ENCODE measurements around the gene ZNF804B.

ZNF804B gene

DNA sequence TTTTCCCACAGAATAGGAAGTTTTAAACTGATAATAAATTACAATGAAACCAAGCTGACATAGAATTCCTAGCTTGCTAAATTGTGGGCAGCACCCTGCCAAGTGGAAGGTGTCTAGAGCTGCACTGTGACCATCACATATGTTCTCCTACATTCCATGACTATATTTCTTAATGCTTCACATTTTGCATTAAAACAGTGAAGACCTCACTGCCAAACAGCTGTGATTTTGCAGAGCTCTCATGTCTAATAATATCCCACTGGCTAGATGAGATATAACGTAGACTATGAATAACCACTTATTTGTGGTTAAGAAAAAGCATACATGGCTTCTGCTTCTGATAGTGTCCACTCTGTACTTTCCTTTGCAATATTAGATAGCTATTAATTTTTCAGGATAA, 264.4 kb downstream of the ZNF804B start:
- TF ChIP-seq POLR2AphosphoS5 (IDR thresholded peaks at IDR 0.05; ENCODE audit: low read depth) (no peak), GABPA (IDR thresholded peaks at IDR 0.05; ENCODE audit: low read depth) (no peak), SPI1 (IDR thresholded peaks at IDR 0.05; ENCODE audit: borderline replicate concordance, low read depth) (no peak)
- TF ChIP-seq, protein P1, sequence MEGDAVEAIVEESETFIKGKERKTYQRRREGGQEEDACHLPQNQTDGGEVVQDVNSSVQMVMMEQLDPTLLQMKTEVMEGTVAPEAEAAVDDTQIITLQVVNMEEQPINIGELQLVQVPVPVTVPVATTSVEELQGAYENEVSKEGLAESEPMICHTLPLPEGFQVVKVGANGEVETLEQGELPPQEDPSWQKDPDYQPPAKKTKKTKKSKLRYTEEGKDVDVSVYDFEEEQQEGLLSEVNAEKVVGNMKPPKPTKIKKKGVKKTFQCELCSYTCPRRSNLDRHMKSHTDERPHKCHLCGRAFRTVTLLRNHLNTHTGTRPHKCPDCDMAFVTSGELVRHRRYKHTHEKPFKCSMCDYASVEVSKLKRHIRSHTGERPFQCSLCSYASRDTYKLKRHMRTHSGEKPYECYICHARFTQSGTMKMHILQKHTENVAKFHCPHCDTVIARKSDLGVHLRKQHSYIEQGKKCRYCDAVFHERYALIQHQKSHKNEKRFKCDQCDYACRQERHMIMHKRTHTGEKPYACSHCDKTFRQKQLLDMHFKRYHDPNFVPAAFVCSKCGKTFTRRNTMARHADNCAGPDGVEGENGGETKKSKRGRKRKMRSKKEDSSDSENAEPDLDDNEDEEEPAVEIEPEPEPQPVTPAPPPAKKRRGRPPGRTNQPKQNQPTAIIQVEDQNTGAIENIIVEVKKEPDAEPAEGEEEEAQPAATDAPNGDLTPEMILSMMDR (IDR thresholded peaks at IDR 0.05; ENCODE audit: insufficient read depth, low read length) = no peak
- TF ChIP-seq, protein P2, sequence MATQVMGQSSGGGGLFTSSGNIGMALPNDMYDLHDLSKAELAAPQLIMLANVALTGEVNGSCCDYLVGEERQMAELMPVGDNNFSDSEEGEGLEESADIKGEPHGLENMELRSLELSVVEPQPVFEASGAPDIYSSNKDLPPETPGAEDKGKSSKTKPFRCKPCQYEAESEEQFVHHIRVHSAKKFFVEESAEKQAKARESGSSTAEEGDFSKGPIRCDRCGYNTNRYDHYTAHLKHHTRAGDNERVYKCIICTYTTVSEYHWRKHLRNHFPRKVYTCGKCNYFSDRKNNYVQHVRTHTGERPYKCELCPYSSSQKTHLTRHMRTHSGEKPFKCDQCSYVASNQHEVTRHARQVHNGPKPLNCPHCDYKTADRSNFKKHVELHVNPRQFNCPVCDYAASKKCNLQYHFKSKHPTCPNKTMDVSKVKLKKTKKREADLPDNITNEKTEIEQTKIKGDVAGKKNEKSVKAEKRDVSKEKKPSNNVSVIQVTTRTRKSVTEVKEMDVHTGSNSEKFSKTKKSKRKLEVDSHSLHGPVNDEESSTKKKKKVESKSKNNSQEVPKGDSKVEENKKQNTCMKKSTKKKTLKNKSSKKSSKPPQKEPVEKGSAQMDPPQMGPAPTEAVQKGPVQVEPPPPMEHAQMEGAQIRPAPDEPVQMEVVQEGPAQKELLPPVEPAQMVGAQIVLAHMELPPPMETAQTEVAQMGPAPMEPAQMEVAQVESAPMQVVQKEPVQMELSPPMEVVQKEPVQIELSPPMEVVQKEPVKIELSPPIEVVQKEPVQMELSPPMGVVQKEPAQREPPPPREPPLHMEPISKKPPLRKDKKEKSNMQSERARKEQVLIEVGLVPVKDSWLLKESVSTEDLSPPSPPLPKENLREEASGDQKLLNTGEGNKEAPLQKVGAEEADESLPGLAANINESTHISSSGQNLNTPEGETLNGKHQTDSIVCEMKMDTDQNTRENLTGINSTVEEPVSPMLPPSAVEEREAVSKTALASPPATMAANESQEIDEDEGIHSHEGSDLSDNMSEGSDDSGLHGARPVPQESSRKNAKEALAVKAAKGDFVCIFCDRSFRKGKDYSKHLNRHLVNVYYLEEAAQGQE (IDR thresholded peaks at IDR 0.05; ENCODE audit: insufficient replicate concordance, low read depth) = no peak
- no peak for DNase-seq (ENCODE audit: low read depth in 1 of 2, low spot score in 1 of 2)
- no peak overlapping the region for H3K4me3 ChIP-seq (replicated peaks; ENCODE audit: insufficient read depth, low read length)
- no peaks in the 10 kb centered on the region for H3K27me3 ChIP-seq (ENCODE audit: insufficient read depth, poor library complexity, severe bottlenecking)
- H3K27ac ChIP-seq (replicated peaks) = no peak overlapping the region

GRCh38 chr7:89027781-89028180, 268.3 kb downstream of the ZNF804B start:
- H3K4me3 ChIP-seq (replicated peaks; ENCODE audit: insufficient read depth, low read length) = no peak overlapping the region
- no peak overlapping the region for H3K27ac ChIP-seq (replicated peaks)
- DNase-seq (ENCODE audit: low read depth in 1 of 2, low spot score in 1 of 2) = no peak
- TF ChIP-seq, protein P2 (IDR thresholded peaks at IDR 0.05; ENCODE audit: insufficient replicate concordance, low read depth) = no peak
- TF ChIP-seq SPI1 (IDR thresholded peaks at IDR 0.05; ENCODE audit: borderline replicate concordance, low read depth) (no peak), GABPA (IDR thresholded peaks at IDR 0.05; ENCODE audit: low read depth) (no peak), POLR2AphosphoS5 (IDR thresholded peaks at IDR 0.05; ENCODE audit: low read depth) (no peak)
- TF ChIP-seq, protein P1 (IDR thresholded peaks at IDR 0.05; ENCODE audit: insufficient read depth, low read length) = no peak
- H3K27me3 ChIP-seq (ENCODE audit: insufficient read depth, poor library complexity, severe bottlenecking) = no peaks in the 10 kb centered on the region

GRCh38 chr7:89028319-89028718, 268.8 kb downstream of the ZNF804B start:
- TF ChIP-seq, protein P1 (IDR thresholded peaks at IDR 0.05; ENCODE audit: insufficient read depth, low read length) = no peak
- DNase-seq (ENCODE audit: low read depth in 1 of 2, low spot score in 1 of 2) = no peak
- H3K4me3 ChIP-seq (replicated peaks; ENCODE audit: insufficient read depth, low read length) = no peak overlapping the region
- H3K27me3 ChIP-seq (ENCODE audit: insufficient read depth, poor library complexity, severe bottlenecking) = no peaks in the 10 kb centered on the region
- no peak overlapping the region for H3K27ac ChIP-seq (replicated peaks)

- no peak for DNase-seq (ENCODE audit: low read depth in 1 of 2, low spot score in 1 of 2)
- TF ChIP-seq SPI1 (IDR thresholded peaks at IDR 0.05; ENCODE audit: borderline replicate concordance, low read depth) (no peak), GABPA (IDR thresholded peaks at IDR 0.05; ENCODE audit: low read depth) (no peak), POLR2AphosphoS5 (IDR thresholded peaks at IDR 0.05; ENCODE audit: low read depth) (no peak)
- TF ChIP-seq, protein P2 (IDR thresholded peaks at IDR 0.05; ENCODE audit: insufficient replicate concordance, low read depth) = no peak
- TF ChIP-seq, protein P1 (IDR thresholded peaks at IDR 0.05; ENCODE audit: insufficient read depth, low read length) = no peak
- H3K27me3 ChIP-seq (ENCODE audit: insufficient read depth, poor library complexity, severe bottlenecking) = no peaks in the 10 kb centered on the region
- no peak overlapping the region for H3K4me3 ChIP-seq (replicated peaks; ENCODE audit: insufficient read depth, low read length)
- H3K27ac ChIP-seq (replicated peaks) = no peak overlapping the region
These were observed 270.4 kb downstream of the ZNF804B start for GRCh38 chr7:89029864-89030263.
